ENCODE measurements around the gene P2RX4. TPM values are rescaled to one million over a fixed set of nuclear protein-coding genes. Genes with fewer than 3 reads are reported as not detected.

The P2RX4 gene
- total and polyA plus RNA-seq, 9 of the 15 experiments (the other 6 are each of a cell fraction or from before 2014, with no cell fraction given) = 6.6 to 21.5 (median 11.7) TPM

- no peak for TF ChIP-seq ZNF318 (IDR thresholded peaks at IDR 0.05; ENCODE audit: borderline replicate concordance in 1 of 2, low read depth in 1 of 2)
- TF ChIP-seq CXXC5 (CRISPR knock-in tag; IDR thresholded peaks at IDR 0.05) = no peak
- no peak for TF ChIP-seq ZFP1 (CRISPR knock-in tag; IDR thresholded peaks at IDR 0.05)
- TF ChIP-seq DIDO1 (tag; IDR thresholded peaks at IDR 0.05; ENCODE audit: low read depth) = no peak
- TF ChIP-seq POLR2AphosphoS5 (IDR thresholded peaks at IDR 0.05; ENCODE audit: control insufficient read depth, insufficient read depth, low read depth, low read length) = no peak
- no peak for TF ChIP-seq RREB1 (CRISPR knock-in tag; IDR thresholded peaks at IDR 0.05)
- no peak for TF ChIP-seq MYBL2 (IDR thresholded peaks at IDR 0.05; ENCODE audit: low read depth)
- TF ChIP-seq MYBL2 (CRISPR knock-in tag; IDR thresholded peaks at IDR 0.05; ENCODE audit: borderline replicate concordance) = no peak
- TF ChIP-seq MYNN (IDR thresholded peaks at IDR 0.05) = no peak
- TF ChIP-seq MYNN (CRISPR knock-in tag; IDR thresholded peaks at IDR 0.05) = no peak
- TF ChIP-seq, protein P1, sequence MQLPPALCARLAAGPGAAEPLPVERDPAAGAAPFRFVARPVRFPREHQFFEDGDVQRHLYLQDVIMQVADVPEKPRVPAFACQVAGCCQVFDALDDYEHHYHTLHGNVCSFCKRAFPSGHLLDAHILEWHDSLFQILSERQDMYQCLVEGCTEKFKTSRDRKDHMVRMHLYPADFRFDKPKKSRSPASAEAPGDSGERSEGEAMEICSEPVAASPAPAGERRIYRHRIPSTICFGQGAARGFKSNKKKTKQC (CRISPR knock-in tag; IDR thresholded peaks at IDR 0.05) = no peak
- no peak for TF ChIP-seq ZNF76 (CRISPR knock-in tag; IDR thresholded peaks at IDR 0.05; ENCODE audit: borderline replicate concordance)
- TF ChIP-seq, protein P2, sequence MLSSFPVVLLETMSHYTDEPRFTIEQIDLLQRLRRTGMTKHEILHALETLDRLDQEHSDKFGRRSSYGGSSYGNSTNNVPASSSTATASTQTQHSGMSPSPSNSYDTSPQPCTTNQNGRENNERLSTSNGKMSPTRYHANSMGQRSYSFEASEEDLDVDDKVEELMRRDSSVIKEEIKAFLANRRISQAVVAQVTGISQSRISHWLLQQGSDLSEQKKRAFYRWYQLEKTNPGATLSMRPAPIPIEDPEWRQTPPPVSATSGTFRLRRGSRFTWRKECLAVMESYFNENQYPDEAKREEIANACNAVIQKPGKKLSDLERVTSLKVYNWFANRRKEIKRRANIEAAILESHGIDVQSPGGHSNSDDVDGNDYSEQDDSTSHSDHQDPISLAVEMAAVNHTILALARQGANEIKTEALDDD (IDR thresholded peaks at IDR 0.05) = no peak
Observed at GRCh38 chr12:121172145-121172544, 37.8 kb upstream of the P2RX4 start (continued).
